Ascending aorta (tissue), 2 donors: ENCODE measurements around the gene MINDY2. TPM values are rescaled to one million over a fixed set of nuclear protein-coding genes. Genes with fewer than 3 reads are reported as not detected.
"Not testable (repeated sequence)": the region's sequence is repeated elsewhere in the genome, so short reads cannot be mapped to it uniquely, and the experiment has no call there.

Experiments
- DNase-seq, 2 donors: peaks; one replicate each; pipeline ENCODE4 v3.0.0-alpha.2; 2019; ENCODE audit warnings: low spot score in 2 of 2
- H3K27ac ChIP-seq, 2 donors: fragments of 200-600 bp; sonication (generic); one replicate each; pipeline ENCODE4 v1.5.1; 2016 to 2017; ENCODE audit warnings: mild to moderate bottlenecking in 1 of 2
- H3K27me3 ChIP-seq: fragments of 200-600 bp; sonication (generic); one replicate; pipeline ENCODE4 v1.5.1; 2017
- H3K36me3 ChIP-seq, 2 donors: fragments of 200-600 bp; sonication (generic); one replicate each; pipeline ENCODE4 v1.5.1; 2016
- H3K4me1 ChIP-seq, 2 donors: fragments of 200-600 bp; sonication (generic); one replicate each; pipeline ENCODE4 v1.5.1; 2016 to 2017; ENCODE audit warnings: mild to moderate bottlenecking in 1 of 2
- H3K4me3 ChIP-seq, 2 donors: fragments of 200-600 bp; sonication (generic); one replicate each; pipeline ENCODE4 v1.5.1; 2016 to 2017; ENCODE audit warnings: mild to moderate bottlenecking in 1 of 2
- H3K9me3 ChIP-seq, 2 donors: fragments of 200-600 bp; sonication (generic); one replicate each; pipeline ENCODE4 v1.5.1; 2016
- CTCF ChIP-seq, 3 experiments: fragments of 200-600 bp in 2 of 3; fragments of 450-650 bp in 1 of 3; sonication (generic) in 2 of 3; IDR thresholded peaks; one replicate each; pipeline ENCODE4 v1.5.1; 2016 to 2019; ENCODE audit warnings: antibody characterized with exemption in 3 of 3, mild to moderate bottlenecking in 1 of 3, moderate library complexity in 1 of 3
- intact Hi-C: fragments of 100-400 bp; cut with DNase I; formaldehyde crosslinking; loops from one replicate; pipeline ENCODE4 v1.15.1; 2023
- total RNA-seq: library from RNA; depleted of rRNA; stranded (reverse); fragments of >200 nt; gene quantifications from one replicate; pipeline ENCODE4 v1.1.0, GENCODE V29; 2016

Gene MINDY2
- total RNA-seq, 1 donor from 2014 or later: 10.4 TPM

DNA sequence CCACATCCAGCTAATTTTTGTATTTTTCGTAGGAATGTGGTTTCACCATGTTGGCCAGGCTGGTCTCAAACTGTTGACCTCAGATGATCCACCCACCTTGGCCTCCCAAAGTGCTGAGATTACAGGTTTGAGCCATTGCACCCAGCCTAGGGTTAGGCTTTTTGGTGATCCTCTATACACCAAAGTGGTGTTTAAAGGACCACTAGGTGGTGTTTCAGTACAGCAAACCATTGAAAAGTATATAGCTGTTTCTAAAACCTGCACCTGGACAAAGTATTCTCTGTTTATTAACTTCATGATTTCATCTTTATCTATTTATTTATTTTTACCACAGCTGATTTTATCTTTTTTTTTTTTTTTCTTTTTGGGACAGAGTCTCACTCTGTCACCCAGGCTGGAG lies 68.4 kb downstream of the MINDY2 start:
- Histone ChIP-seq H3K27ac (no peak overlapping the region), H3K4me1 (no peaks in the 10 kb centered on the region), H3K4me3 (no peak overlapping the region), H3K36me3 (peaks cover 0 to 6% of the 10 kb centered on the region in 2 donors), H3K27me3 (no peaks in the 10 kb centered on the region), H3K9me3 (no peaks in the 10 kb centered on the region)
- no peak for DNase-seq
- intact Hi-C loops: no loop called here
- no peak for TF ChIP-seq CTCF (IDR thresholded peaks at IDR 0.05)

- Histone ChIP-seq H3K4me3 (no peak overlapping the region), H3K4me1 (no peaks in the 10 kb centered on the region), H3K9me3 (no peaks in the 10 kb centered on the region), H3K27me3 (no peaks in the 10 kb centered on the region), H3K27ac (no peak overlapping the region), H3K36me3 (peaks cover 0 to 7% of the 10 kb centered on the region in 2 donors)
- intact Hi-C loops: no loop called here
- no peak for TF ChIP-seq CTCF (IDR thresholded peaks at IDR 0.05)
- no peak for DNase-seq
Measured at GRCh38 chr15:58840048-58840447, 68.9 kb downstream of the MINDY2 start.

GRCh38 chr15:58842713-58843396 lies 71.8 kb downstream of the MINDY2 start:
- intact Hi-C loops: no loop called here
- no peak for TF ChIP-seq CTCF (IDR thresholded peaks at IDR 0.05)

GRCh38 chr15:58851205-58851604 lies 80.1 kb downstream of the MINDY2 start:
- intact Hi-C loops, H3K4me1 ChIP-seq, DNase-seq, H3K27me3 ChIP-seq, H3K27ac ChIP-seq, H3K4me3 ChIP-seq, H3K9me3 ChIP-seq: not testable (repeated sequence)
- H3K36me3 ChIP-seq: peaks cover 15 to 43% of the 10 kb centered on the region in 2 donors

More at GRCh38 chr15:58842713-58843396, 71.8 kb downstream of the MINDY2 start:
- no peak for DNase-seq
- no peaks in the 10 kb centered on the region for H3K4me1 ChIP-seq
- H3K4me3 ChIP-seq: no peak overlapping the region
- H3K36me3 ChIP-seq: peaks cover 0 to 11% of the 10 kb centered on the region in 2 donors
- no peaks in the 10 kb centered on the region for H3K9me3 ChIP-seq
- no peaks in the 10 kb centered on the region for H3K27me3 ChIP-seq
- H3K27ac ChIP-seq: no peak overlapping the region

DNA sequence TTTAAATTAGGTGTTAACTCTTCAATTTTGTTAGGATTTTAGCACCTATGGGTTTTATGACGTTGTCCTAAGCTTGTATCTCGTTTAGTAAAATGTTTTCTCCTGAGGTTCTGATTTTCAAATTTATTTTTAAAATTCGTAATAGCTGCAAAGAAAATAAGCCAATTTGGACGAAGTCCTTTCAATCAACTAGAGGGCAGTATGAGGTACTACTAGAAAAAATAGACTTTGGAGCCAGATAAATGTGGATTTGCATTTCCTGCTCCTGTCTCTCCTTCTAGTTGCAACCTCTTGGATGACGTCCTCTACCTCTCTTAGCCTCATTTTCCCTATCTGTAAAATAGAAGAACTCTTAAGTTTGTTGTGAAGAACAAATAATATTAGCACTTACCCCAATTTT lies 81.2 kb downstream of the MINDY2 start:
- intact Hi-C loops: no loop called here
- Histone ChIP-seq H3K27me3 (no peaks in the 10 kb centered on the region), H3K27ac (no peak overlapping the region), H3K36me3 (peaks cover 15 to 43% of the 10 kb centered on the region in 2 donors), H3K4me1 (no peaks in the 10 kb centered on the region), H3K4me3 (no peak overlapping the region), H3K9me3 (no peaks in the 10 kb centered on the region)
- no peak for TF ChIP-seq CTCF (IDR thresholded peaks at IDR 0.05)
- no peak for DNase-seq

DNA sequence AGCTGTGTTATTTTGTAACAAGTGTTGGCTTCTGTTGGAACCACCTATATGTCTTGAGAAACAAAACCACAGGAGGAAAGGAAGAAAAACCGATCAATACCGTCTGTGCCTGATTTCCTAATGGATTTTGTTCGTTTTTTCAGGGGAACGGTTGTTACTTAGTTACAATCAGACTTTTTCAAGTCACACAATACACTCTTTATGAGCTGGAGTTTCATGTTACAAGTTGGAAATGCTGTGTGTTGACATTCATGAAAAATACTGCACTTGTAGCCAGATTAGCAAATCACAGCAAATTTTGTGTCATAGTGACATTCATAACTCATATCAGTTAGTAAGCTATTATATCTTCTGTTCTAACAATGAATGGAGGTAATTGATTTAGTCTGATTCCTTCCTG lies 83.5 kb downstream of the MINDY2 start:
- no peak for DNase-seq
- Histone ChIP-seq H3K4me1 (no peaks in the 10 kb centered on the region), H3K27me3 (no peaks in the 10 kb centered on the region), H3K36me3 (peaks cover 15 to 36% of the 10 kb centered on the region in 2 donors), H3K4me3 (no peak overlapping the region), H3K9me3 (no peaks in the 10 kb centered on the region), H3K27ac (no peak overlapping the region)
- no peak for TF ChIP-seq CTCF (IDR thresholded peaks at IDR 0.05)
- intact Hi-C loops: no loop called here
